Measurements from ENCODE around the gene MAML3. TPM values are rescaled to one million over a fixed set of nuclear protein-coding genes. Genes with fewer than 3 reads are reported as not detected.

Gene MAML3
- total RNA-seq, 2 donors from 2014 or later, result 2.6 to 5.8 TPM

- H3K4me1 ChIP-seq, result peaks cover 0 to 4% of the 10 kb centered on the region in 2 donors
- no peak overlapping the region for H3K4me3 ChIP-seq
- DNase-seq (ENCODE audit: low spot score), result no peak
- H3K9me3 ChIP-seq, result no peaks in the 10 kb centered on the region
- TF ChIP-seq CTCF (IDR thresholded peaks at IDR 0.05), result no peak
- no peaks in the 10 kb centered on the region for H3K36me3 ChIP-seq
- no peak overlapping the region for H3K27ac ChIP-seq
- H3K27me3 ChIP-seq, result no peaks in the 10 kb centered on the region
These were observed 254.6 kb downstream of the MAML3 start for GRCh38 chr4:139899346-139899745.

GRCh38 chr4:139898293-139898692 lies 255.7 kb downstream of the MAML3 start:
- no peak for DNase-seq (ENCODE audit: low spot score)
- no peak for TF ChIP-seq CTCF (IDR thresholded peaks at IDR 0.05)
- H3K4me3 ChIP-seq, result no peak overlapping the region

GRCh38 chr4:139896091-139896604 lies 257.8 kb downstream of the MAML3 start:
- Histone ChIP-seq H3K4me1 (peaks cover 0 to 4% of the 10 kb centered on the region in 2 donors), H3K9me3 (no peaks in the 10 kb centered on the region), H3K27ac (no peak overlapping the region), H3K36me3 (no peaks in the 10 kb centered on the region), H3K4me3 (no peak overlapping the region), H3K27me3 (no peaks in the 10 kb centered on the region)
- no peak for DNase-seq (ENCODE audit: low spot score)
- no peak for TF ChIP-seq CTCF (IDR thresholded peaks at IDR 0.05)

More at GRCh38 chr4:139898293-139898692, 255.7 kb downstream of the MAML3 start:
- peaks cover 0 to 4% of the 10 kb centered on the region in 2 donors for H3K4me1 ChIP-seq
- H3K9me3 ChIP-seq, result no peaks in the 10 kb centered on the region
- H3K27ac ChIP-seq, result no peak overlapping the region
- H3K27me3 ChIP-seq, result no peaks in the 10 kb centered on the region
- no peaks in the 10 kb centered on the region for H3K36me3 ChIP-seq

- no peak for TF ChIP-seq CTCF (IDR thresholded peaks at IDR 0.05)
- Histone ChIP-seq H3K36me3 (no peaks in the 10 kb centered on the region), H3K4me3 (no peak overlapping the region), H3K27me3 (no peaks in the 10 kb centered on the region), H3K4me1 (no peaks in the 10 kb centered on the region), H3K27ac (no peak overlapping the region), H3K9me3 (no peaks in the 10 kb centered on the region)
- DNase-seq (ENCODE audit: low spot score), result no peak
These were observed 260.2 kb downstream of the MAML3 start for GRCh38 chr4:139893801-139894200.

- Histone ChIP-seq H3K27ac (no peak overlapping the region), H3K36me3 (no peaks in the 10 kb centered on the region), H3K9me3 (no peaks in the 10 kb centered on the region), H3K4me3 (no peak overlapping the region), H3K4me1 (no peaks in the 10 kb centered on the region), H3K27me3 (no peaks in the 10 kb centered on the region)
- no peak for DNase-seq (ENCODE audit: low spot score)
- TF ChIP-seq CTCF (IDR thresholded peaks at IDR 0.05), result no peak
These were observed 260.8 kb downstream of the MAML3 start for GRCh38 chr4:139892973-139893736.
